Endothelial cell of coronary artery (primary cell): Measurements from ENCODE around the gene STK4. TPM values are rescaled to one million over a fixed set of nuclear protein-coding genes. Genes with fewer than 3 reads are reported as not detected.

Experiments
- total RNA-seq: library from RNA; depleted of rRNA; stranded (reverse); fragments of >200 nt; gene quantifications from 2 replicates; pipeline ENCODE4 v1.2.3, GENCODE V29; 2014

Gene STK4
- 17.4 and 26.2 TPM in 2 replicates for total RNA-seq

GRCh38 chr20:44966030-44966961 lies at the start of gene STK4:
Gene STK4 (plus strand): TSS chr20:44966512. CDS start chr20:44966569, 57 bp downstream.

GRCh38 chr20:44960103-44960852 lies 6.0 kb upstream of the STK4 start, which contains the start of gene TOMM34:
Gene TOMM34 (minus strand): TSS chr20:44960397. CDS start chr20:44960333, 64 bp downstream.

GRCh38 chr20:45100563-45101245 lies 134.4 kb downstream of the STK4 start, which contains the start of gene KCNS1:
Gene KCNS1 (minus strand): TSS chr20:45101127. CDS start chr20:45099236, 1,891 bp downstream.

DNA sequence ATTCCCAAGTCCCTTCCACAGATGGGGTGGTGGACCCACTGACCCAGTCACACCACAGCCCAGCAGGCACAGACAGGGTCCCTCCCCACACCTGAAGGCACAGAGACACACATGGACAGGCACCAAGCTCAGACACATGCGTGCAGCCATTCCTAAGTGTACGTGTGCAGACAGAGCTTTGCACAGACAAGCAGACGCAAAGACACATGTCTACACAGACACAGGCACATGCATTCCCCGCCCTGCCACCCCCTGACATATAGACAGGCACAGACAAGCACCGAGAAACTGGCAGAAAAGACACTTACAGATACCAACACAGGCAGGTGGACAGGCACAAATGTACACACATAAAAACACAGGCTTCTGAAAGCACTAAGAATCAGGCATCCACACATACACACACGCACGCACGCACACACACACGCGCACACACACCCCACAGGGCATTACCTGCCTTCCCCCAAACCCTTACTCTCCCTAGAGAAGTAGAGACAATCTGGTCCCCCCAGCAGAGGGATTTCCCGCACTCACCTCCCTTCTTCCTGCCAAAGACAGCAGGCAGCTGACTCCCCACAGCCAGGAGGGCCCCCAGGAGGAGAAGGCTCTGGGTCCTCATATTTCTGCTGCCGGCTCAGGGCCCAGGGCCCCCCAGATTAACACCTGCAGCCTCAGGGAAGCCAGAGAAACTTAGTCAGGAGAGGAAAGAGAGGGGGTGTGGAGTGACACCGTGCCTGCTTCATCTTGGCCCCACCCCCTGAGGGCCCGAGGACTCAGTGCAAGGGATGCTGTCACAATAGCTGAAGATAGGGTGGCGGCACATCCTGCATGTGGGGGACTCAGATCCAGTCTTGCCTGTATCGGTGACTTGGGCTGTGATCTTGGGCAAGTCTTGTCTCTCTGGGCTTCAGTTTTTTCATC lies 148.4 kb downstream of the STK4 start, which contains the start of gene WFDC5:
Gene WFDC5 (minus strand): TSS at position 710 of the 921 bp plus-strand sequence. CDS start 91 bp downstream, at position 619.

GRCh38 chr20:45124365-45124764 lies 158.1 kb downstream of the STK4 start, which contains the start of gene WFDC12:
Gene WFDC12 (minus strand): TSS chr20:45124465. CDS start chr20:45124447, 18 bp downstream.

Other genes with a start within 250 kb of the STK4 start
- gene KCNK15, start 220.6 kb upstream of the STK4 start, total RNA-seq, result 0.09 TPM in 1 of 2 replicates, not detected in the other
- not detected in 2 replicates for gene RIMS4, start 156.0 kb upstream of the STK4 start, total RNA-seq
- gene YWHAB, start 80.8 kb upstream of the STK4 start, total RNA-seq, result 111 and 112 TPM in 2 replicates
- 1.5 and 4.3 TPM in 2 replicates for gene PABPC1L, start 56.5 kb upstream of the STK4 start, total RNA-seq
- 16.4 and 27.3 TPM in 2 replicates for gene TOMM34, start 6.1 kb upstream of the STK4 start, total RNA-seq
- gene KCNS1, start 134.6 kb downstream of the STK4 start, total RNA-seq, result under 0.01 and 0.85 TPM in 2 replicates
- gene WFDC5, start 148.7 kb downstream of the STK4 start, total RNA-seq, result not detected in 2 replicates
- gene WFDC12, start 158.0 kb downstream of the STK4 start, total RNA-seq, result not detected in 2 replicates
- not detected in 2 replicates for gene PI3, start 208.4 kb downstream of the STK4 start, total RNA-seq
- gene SEMG1, start 240.5 kb downstream of the STK4 start, total RNA-seq, result not detected in 2 replicates